Occipital lobe (tissue), 1 donor: ENCODE data around the gene EOLA2. TPM values are rescaled to one million over a fixed set of nuclear protein-coding genes. Genes with fewer than 3 reads are reported as not detected.

ENCODE experiments used
- total RNA-seq: library from RNA; depleted of rRNA; stranded (reverse); fragments of >200 nt; gene quantifications from one replicate; pipeline ENCODE4 v1.2.3, GENCODE V29; 2014

The EOLA2 gene
- total RNA-seq, 1 donor from 2014 or later, result 11.4 TPM

Other genes starting within 250 kb of the EOLA2 start
- gene MAGEA11, start 226.4 kb downstream of the EOLA2 start, total RNA-seq, result not detected
- gene HSFX1, start 164.4 kb downstream of the EOLA2 start, total RNA-seq, result 1.7 TPM
- not detected for gene MAGEA9, start 156.6 kb downstream of the EOLA2 start, total RNA-seq
- not detected for gene MAGEA8, start 57.3 kb downstream of the EOLA2 start, total RNA-seq
- gene HSFX4, start 8.9 kb downstream of the EOLA2 start, total RNA-seq, result not detected